HepG2 (cell line): ENCODE results near the gene PHF23. TPM values are rescaled to one million over a fixed set of nuclear protein-coding genes. Genes with fewer than 3 reads are reported as not detected.

Source experiments
- CREB1 ChIP-seq, 2 experiments: fragments of 450-650 bp in 1 of 2; IDR thresholded peaks; 2 replicates each; pipeline ENCODE4 v1.6.1; 2016 to 2017; ENCODE audit warnings: control low read depth in 1 of 2, mild to moderate bottlenecking in 1 of 2, missing compliant biosample characterization in 1 of 2, missing genetic modification characterization in 1 of 2
- CREB3 ChIP-seq: sonication (generic); formaldehyde crosslinking; IDR thresholded peaks from 2 replicates; pipeline ENCODE4 v1.5.0; 2020; ENCODE audit warnings: missing genetic modification reagents
- FOXP1 ChIP-seq, 2 experiments: fragments of 450-650 bp in 1 of 2; IDR thresholded peaks; 2 replicates each; pipeline ENCODE4 v1.6.1; 2017 to 2018; ENCODE audit warnings: antibody characterized with exemption in 1 of 2
- KLF16 ChIP-seq, 2 experiments: sonication (generic) in 1 of 2; formaldehyde crosslinking in 1 of 2; IDR thresholded peaks; 2 replicates each; pipeline versions ENCODE4 v1.6.1 to v1.8.0; 2016 to 2023; ENCODE audit warnings: missing genetic modification reagents in 2 of 2, missing compliant biosample characterization in 1 of 2
- MAF1 ChIP-seq: sonication (generic); formaldehyde crosslinking; IDR thresholded peaks from 2 replicates; pipeline ENCODE4 v1.5.0; 2020; ENCODE audit warnings: missing genetic modification reagents, borderline replicate concordance
- MXD4 ChIP-seq: IDR thresholded peaks from 2 replicates; pipeline ENCODE4 v1.6.1; 2016; ENCODE audit warnings: mild to moderate bottlenecking, missing biosample characterization, missing genetic modification reagents
- TCF12 ChIP-seq, 2 experiments: fragments of 450-650 bp in 1 of 2; sonication (generic) in 1 of 2; formaldehyde crosslinking in 1 of 2; IDR thresholded peaks; 2 replicates each; pipeline versions ENCODE4 v1.6.1 to v1.8.0; 2017 to 2022; ENCODE audit warnings: antibody characterized with exemption in 1 of 2, mild to moderate bottlenecking in 1 of 2, missing genetic modification reagents in 1 of 2, moderate library complexity in 1 of 2
- TCF7 ChIP-seq: sonication (generic); IDR thresholded peaks from 2 replicates; pipeline ENCODE4 v1.6.1; 2016; ENCODE audit warnings: antibody characterized with exemption, low read depth
- ZNF329 ChIP-seq: sonication (generic); formaldehyde crosslinking; IDR thresholded peaks from 2 replicates; pipeline ENCODE4 v1.9.0; 2021; ENCODE audit warnings: low read depth, mild to moderate bottlenecking, missing genetic modification reagents
- ZNF343 ChIP-seq: sonication (generic); formaldehyde crosslinking; IDR thresholded peaks from 2 replicates; pipeline ENCODE4 v1.4.0; 2020; ENCODE audit warnings: mild to moderate bottlenecking, missing genetic modification reagents
- ZNF432 ChIP-seq: sonication (generic); formaldehyde crosslinking; IDR thresholded peaks from 2 replicates; pipeline ENCODE4 v1.5.0; 2020; ENCODE audit warnings: missing genetic modification reagents, mild to moderate bottlenecking, borderline replicate concordance
- ZNF557 ChIP-seq: sonication (generic); formaldehyde crosslinking; IDR thresholded peaks from 2 replicates; pipeline ENCODE4 v1.4.0; 2020; ENCODE audit warnings: missing genetic modification reagents
- ZNF569 ChIP-seq: sonication (generic); formaldehyde crosslinking; IDR thresholded peaks from 2 replicates; pipeline ENCODE4 v1.5.0; 2020; ENCODE audit warnings: mild to moderate bottlenecking, missing genetic modification reagents, moderate library complexity, borderline replicate concordance
- ZNF704 ChIP-seq: sonication (generic); formaldehyde crosslinking; IDR thresholded peaks from 2 replicates; pipeline ENCODE4 v1.8.1; 2023; ENCODE audit warnings: mild to moderate bottlenecking, inconsistent platforms, moderate library complexity, missing genetic modification reagents, borderline replicate concordance
- ZNF841 ChIP-seq: sonication (generic); formaldehyde crosslinking; IDR thresholded peaks from 2 replicates; pipeline ENCODE4 v1.8.1; 2023; ENCODE audit warnings: missing genetic modification reagents, borderline replicate concordance
- polyA plus RNA-seq, 8 experiments: library from polyadenylated mRNA; depleted of rRNA in 3 of 8; stranded (reverse) in 7 of 8; unstranded in 1 of 8; fragments of >200 nt; fragmentation: Illumina TruSeq in 4 of 8; extraction: Trizol in 4 of 8; gene quantifications; 2 replicates each; pipeline versions ENCODE4 v1.2.1 to v1.2.3, GENCODE V29; 2011 to 2016; ENCODE audit warnings: low read depth in 4 of 8, missing spikeins in 1 of 8, mixed read lengths in 1 of 8; ENCODE audit not compliant: insufficient read depth in 1 of 8
- total RNA-seq, 5 experiments: library from RNA; depleted of rRNA; stranded (reverse); fragments of >200 nt; fragmentation: Illumina TruSeq; extraction: Trizol; gene quantifications; 2 replicates each; pipeline ENCODE4 v1.2.3, GENCODE V29; 2016; ENCODE audit warnings: low read depth in 1 of 5
- TF ChIP-seq, protein P1 (sequence below): sonication (generic); formaldehyde crosslinking; IDR thresholded peaks from 2 replicates; pipeline ENCODE4 v1.8.1; 2023; ENCODE audit warnings: missing genetic modification reagents, inconsistent platforms, borderline replicate concordance
- TF ChIP-seq, protein P2 (sequence below): sonication (generic); formaldehyde crosslinking; IDR thresholded peaks from 2 replicates; pipeline ENCODE4 v1.8.0; 2022; ENCODE audit warnings: mild to moderate bottlenecking, missing genetic modification reagents, moderate library complexity
- TF ChIP-seq, protein P3 (sequence below): sonication (generic); formaldehyde crosslinking; IDR thresholded peaks from 2 replicates; pipeline ENCODE4 v1.4.0; 2020; ENCODE audit warnings: mild to moderate bottlenecking, missing genetic modification reagents

The PHF23 gene
- total and polyA plus RNA-seq, 2 of the 13 experiments (the other 11 are each of a cell fraction or from before 2014, with no cell fraction given) = 27.6 to 33.2 TPM

DNA sequence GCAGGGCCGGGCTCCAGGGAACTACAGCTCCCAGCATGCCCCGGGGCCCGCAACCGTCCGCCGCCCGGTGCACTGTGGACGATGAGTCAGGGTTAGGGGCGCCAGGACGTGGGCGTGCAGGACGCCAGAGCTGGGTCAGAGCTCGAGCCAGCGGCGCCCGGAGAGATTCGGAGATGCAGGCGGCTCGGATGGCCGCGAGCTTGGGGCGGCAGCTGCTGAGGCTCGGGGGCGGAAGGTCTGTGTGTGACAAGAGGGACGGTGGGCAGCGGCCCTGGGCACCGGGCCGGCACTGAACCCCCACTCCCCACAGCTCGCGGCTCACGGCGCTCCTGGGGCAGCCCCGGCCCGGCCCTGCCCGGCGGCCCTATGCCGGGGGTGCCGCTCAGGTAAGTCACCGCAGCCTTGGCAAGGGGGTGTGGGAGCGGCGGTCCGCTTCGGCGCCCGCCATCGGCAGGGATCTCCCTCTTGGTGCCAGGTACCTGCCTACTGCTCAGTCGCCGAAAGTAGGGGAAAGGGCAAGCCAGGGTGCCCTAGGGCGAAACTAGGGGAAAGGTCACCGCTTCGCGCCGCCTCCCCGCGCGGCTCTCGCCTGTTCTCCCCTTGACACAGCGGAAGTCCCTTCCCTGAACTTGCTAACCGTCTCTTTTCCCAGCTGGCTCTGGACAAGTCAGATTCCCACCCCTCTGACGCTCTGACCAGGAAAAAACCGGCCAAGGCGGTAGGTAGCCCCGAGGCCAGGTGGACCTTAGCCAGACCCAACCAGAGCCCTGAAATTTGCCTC is 19.3 kb downstream of the PHF23 start, which contains the start of the genes ACADVL and DLG4 (continued):
- TF ChIP-seq, protein P1, sequence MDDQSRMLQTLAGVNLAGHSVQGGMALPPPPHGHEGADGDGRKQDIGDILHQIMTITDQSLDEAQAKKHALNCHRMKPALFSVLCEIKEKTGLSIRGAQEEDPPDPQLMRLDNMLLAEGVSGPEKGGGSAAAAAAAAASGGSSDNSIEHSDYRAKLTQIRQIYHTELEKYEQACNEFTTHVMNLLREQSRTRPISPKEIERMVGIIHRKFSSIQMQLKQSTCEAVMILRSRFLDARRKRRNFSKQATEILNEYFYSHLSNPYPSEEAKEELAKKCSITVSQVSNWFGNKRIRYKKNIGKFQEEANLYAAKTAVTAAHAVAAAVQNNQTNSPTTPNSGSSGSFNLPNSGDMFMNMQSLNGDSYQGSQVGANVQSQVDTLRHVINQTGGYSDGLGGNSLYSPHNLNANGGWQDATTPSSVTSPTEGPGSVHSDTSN (CRISPR knock-in tag) = no peak
- TF ChIP-seq, protein P2, sequence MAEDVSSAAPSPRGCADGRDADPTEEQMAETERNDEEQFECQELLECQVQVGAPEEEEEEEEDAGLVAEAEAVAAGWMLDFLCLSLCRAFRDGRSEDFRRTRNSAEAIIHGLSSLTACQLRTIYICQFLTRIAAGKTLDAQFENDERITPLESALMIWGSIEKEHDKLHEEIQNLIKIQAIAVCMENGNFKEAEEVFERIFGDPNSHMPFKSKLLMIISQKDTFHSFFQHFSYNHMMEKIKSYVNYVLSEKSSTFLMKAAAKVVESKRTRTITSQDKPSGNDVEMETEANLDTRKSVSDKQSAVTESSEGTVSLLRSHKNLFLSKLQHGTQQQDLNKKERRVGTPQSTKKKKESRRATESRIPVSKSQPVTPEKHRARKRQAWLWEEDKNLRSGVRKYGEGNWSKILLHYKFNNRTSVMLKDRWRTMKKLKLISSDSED (CRISPR knock-in tag) = no peak
- TF ChIP-seq MXD4 (CRISPR knock-in tag) (peak; percentile 69), ZNF841 (CRISPR knock-in tag) (peak; percentile 74; the same call in 1 of the 2 replicates), ZNF432 (CRISPR knock-in tag) (no peak), CREB1 (IDR thresholded peaks at IDR 0.05) (no peak), CREB1 (CRISPR knock-in tag; IDR thresholded peaks at IDR 0.05) (peak; percentile 62; the same call in 1 of the 2 replicates), ZNF569 (CRISPR knock-in tag) (peak; percentile 84; the same call in 1 of the 2 replicates), KLF16 (CRISPR knock-in tag; IDR thresholded peaks at IDR 0.05) (0 out of 4 replicates have a peak, but pooled peaks of 1 of the 2 experiments have one; percentile 46), ZNF557 (CRISPR knock-in tag) (no peak), ZNF704 (no peak), ZNF343 (CRISPR knock-in tag) (peak; percentile 42; the same call in 1 of the 2 replicates), TCF7 (no peak), CREB3 (no peak), ZNF329 (CRISPR knock-in tag) (peak; percentile 82), MAF1 (no peak), TCF12 (IDR thresholded peaks at IDR 0.05) (no peak), TCF12 (CRISPR knock-in tag; IDR thresholded peaks at IDR 0.05) (no peak; the same call in 1 of the 2 replicates), FOXP1 (IDR thresholded peaks at IDR 0.05) (no peak), FOXP1 (CRISPR knock-in tag; IDR thresholded peaks at IDR 0.05) (no peak)
- TF ChIP-seq, protein P3, sequence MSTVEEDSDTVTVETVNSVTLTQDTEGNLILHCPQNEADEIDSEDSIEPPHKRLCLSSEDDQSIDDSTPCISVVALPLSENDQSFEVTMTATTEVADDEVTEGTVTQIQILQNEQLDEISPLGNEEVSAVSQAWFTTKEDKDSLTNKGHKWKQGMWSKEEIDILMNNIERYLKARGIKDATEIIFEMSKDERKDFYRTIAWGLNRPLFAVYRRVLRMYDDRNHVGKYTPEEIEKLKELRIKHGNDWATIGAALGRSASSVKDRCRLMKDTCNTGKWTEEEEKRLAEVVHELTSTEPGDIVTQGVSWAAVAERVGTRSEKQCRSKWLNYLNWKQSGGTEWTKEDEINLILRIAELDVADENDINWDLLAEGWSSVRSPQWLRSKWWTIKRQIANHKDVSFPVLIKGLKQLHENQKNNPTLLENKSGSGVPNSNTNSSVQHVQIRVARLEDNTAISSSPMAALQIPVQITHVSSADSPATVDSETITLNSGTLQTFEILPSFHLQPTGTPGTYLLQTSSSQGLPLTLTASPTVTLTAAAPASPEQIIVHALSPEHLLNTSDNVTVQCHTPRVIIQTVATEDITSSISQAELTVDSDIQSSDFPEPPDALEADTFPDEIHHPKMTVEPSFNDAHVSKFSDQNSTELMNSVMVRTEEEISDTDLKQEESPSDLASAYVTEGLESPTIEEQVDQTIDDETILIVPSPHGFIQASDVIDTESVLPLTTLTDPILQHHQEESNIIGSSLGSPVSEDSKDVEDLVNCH (CRISPR knock-in tag) = no peak
